Activated CD4-positive, alpha-beta T cell treated with anti-CD3 and anti-CD28 coated beads, Interleukin-2, Interleukin-4, amounts not matched to agents 100 ng/mL and 50 ng/mL, durations not matched to agents 16 hours and 8 hours (primary cell): ENCODE measurements around the gene TMEM74B.
A peak's percentile ranks its signal among the peaks of the same experiment; 100 is the strongest.

Experiments used
- DNase-seq: peaks from one replicate; pipeline ENCODE4 v3.0.0-alpha.2; 2020; ENCODE audit warnings: low spot score

Gene TMEM74B

DNA sequence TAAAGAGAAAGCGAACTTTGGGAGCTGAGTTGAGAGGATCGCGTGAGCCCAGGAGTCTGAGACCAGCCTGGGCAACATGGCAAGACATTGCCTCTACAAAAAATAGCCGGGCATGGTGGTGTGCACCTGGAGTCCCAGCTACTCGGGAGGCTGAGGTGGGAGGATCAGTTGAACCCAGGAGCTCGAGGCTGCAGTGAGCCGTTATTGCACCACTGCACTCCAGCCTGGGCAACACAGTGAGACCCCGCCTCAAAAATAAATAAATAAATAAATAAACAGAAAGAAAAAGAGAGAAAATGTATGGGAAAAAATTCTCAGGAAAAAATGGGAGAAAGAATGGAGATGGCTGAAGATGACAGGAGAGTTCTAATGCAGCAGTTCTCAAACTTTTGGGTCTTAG, 21.0 kb upstream of the TMEM74B start:
- no peak for DNase-seq

GRCh38 chr20:1204576-1204975, 19.8 kb upstream of the TMEM74B start:
- no peak for DNase-seq

GRCh38 chr20:1204113-1204512, 19.3 kb upstream of the TMEM74B start:
- DNase-seq: no peak

- DNase-seq: no peak
Measured at GRCh38 chr20:1203630-1204029, 18.8 kb upstream of the TMEM74B start.

- DNase-seq: no peak
Measured at GRCh38 chr20:1202762-1203504, 18.2 kb upstream of the TMEM74B start, which contains the start of gene C20orf202. TSS of gene C20orf202 (plus strand) at chr20:1203454. CDS start at chr20:1203586, 132 bp downstream.

DNA sequence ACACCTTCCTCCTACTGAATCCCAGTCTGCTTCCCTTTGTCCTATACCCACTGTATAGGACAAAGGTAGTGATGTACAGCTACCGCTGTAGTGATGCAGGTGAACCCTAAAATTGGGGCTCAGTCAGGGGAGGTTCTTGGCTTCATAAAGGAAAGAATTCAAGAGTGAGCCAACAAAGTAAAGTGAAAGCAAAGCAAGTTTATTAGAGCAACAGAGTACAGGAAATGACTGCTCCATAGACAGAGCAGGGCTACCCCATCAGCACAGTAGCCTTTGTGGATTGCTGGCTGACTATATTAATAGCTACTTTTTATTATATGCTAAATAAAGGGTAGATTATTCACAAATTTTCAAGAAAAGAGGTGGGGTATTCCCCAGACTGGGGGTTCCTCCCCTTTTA, 15.2 kb upstream of the TMEM74B start:
- DNase-seq: no peak

GRCh38 chr20:1199212-1199873, 14.6 kb upstream of the TMEM74B start:
- DNase-seq: no peak

DNA sequence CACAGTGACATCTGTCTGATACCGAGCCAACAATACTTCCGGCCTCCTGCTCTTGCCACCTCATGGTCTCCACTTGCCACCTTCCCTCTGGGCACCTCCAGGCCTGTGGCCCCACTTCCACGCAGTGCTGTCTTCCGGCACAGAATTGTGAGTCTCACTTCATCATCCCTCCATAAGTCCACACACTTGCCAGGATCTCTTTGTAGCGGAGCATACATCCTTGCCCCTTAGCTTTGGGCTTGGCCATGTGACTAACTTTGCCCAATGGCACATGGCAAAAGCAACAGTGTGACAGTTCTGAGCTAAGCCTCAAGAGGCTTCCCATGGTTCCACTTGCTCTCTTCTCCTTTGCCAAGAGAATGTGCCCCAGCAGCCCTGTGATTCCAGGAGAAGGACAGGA, 14.0 kb upstream of the TMEM74B start:
- DNase-seq: no peak

- DNase-seq: no peak
Measured at GRCh38 chr20:1197801-1198200, 13.0 kb upstream of the TMEM74B start.

DNA sequence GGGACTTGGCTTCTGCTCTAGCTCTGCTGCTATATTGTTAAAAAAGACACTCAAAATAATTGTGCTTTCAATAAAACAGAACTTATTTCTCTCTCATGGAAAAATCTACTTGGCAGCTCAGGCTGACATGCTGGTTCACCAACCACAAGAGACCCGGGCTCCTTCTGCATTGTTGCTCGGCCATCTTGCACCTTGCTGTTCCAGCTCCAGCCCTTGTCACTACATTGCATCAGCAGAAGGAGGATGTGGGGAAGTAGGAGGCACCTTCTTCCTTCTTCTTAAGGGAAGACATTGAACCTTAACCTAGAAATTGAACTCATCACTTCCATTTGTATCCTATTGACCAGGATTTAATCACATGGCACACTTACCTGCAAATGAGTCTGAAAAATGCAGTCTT, 11.9 kb upstream of the TMEM74B start:
- DNase-seq: no peak

- DNase-seq: no peak
Measured at GRCh38 chr20:1195226-1195625, 10.4 kb upstream of the TMEM74B start.

- DNase-seq: no peak
Measured at GRCh38 chr20:1191299-1191698, 6.5 kb upstream of the TMEM74B start.

DNA sequence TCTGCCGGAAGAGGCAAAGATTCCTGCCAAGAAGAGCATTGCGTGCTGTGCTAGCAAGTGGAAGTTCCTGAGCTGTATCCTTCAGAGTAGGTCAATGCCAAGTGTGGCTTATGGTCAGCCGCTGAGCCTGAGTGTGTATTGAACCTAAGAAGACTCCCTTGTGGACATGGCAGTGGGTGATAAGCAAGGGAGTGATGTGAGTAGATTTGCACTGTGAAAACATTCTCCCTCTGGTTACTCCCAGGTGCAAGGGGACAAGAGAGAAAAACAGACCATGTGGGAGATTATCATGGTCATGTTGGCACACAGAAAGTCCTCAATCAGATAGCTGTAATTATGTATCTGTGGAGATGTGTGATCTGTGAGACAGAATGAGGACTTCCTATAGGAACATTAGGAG, 6.1 kb upstream of the TMEM74B start:
- no peak for DNase-seq

- DNase-seq: no peak
Measured at GRCh38 chr20:1189827-1190226, 5.0 kb upstream of the TMEM74B start.

GRCh38 chr20:1188347-1188746, 3.6 kb upstream of the TMEM74B start:
- no peak for DNase-seq

- DNase-seq: no peak
Measured at GRCh38 chr20:1187605-1188171, 2.9 kb upstream of the TMEM74B start.

DNA sequence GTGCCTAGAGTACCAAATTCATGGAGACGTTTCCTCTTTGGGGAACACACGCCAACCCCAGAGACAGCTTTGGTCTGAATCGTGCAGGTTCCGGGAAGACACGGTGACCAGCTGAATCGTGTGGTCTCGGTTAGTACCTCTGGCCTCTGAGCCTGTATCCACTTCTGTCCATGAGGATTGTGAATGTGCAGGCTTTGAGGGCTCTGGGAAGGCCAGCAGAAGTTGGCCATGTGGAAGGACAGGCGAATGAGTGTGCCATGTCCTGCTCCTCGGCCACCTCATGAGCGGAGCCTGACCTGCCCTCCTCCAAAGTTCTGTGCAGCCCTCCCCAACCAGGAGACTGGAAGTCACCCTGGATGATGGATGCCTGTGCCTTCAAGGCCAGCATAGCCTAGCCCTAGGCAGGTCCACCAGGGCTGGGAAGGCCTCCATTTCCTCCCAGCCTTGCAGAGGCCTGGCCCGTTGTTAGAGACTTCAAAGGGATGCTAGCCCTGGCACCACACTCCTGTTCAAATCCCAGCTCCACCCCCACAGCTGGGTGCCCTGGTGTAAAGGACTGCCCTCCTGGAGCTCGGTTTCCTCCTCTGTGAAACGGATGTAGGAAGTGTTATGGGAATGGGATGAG, 1.7 kb upstream of the TMEM74B start:
- no peak for DNase-seq

- DNase-seq: peak; percentile 58
Measured at GRCh38 chr20:1185790-1186334, 1.1 kb upstream of the TMEM74B start.

DNA sequence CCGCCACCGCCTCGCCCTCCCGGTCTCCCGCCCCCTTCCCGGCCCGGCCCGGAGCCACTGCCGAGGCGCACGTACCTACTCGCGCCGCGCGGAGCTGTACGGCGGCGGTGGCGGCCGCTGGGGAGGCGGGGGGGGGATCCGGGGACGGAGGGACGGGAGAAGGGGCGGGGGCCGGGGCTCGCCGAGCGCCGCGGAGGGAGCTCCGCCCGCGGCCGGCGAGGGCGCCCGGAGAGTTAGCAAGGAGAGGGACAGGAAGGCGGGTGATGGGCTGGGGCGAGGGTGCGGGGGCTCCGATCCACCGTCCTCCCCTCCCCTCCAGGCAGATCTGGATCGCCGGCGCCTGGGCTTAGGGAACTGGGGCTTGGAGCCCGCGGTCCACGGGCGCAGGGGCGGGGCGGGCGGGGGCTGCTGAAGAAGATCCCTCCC, 548 bp upstream of the TMEM74B start:
- no peak for DNase-seq

DNA sequence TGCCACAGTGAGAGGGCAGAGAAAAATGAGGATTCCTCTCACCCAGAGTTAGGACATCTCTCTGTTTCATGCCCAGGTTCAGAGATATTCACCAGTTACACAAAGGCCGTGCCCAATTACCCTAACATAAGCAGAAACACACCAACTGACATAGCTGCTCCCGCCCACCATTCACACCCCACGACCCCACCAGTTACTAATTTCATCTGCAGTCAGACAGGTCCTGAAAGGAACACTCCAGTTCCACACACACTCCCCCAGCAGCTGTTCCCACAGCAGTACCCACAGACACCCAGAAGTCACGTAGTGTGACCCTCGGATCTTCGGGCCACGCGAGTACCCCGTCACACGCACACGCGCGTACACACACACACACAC, 532 bp downstream of the TMEM74B start:
- no peak for DNase-seq

GRCh38 chr20:1183153-1183552, 1.6 kb downstream of the TMEM74B start:
- DNase-seq: no peak

DNA sequence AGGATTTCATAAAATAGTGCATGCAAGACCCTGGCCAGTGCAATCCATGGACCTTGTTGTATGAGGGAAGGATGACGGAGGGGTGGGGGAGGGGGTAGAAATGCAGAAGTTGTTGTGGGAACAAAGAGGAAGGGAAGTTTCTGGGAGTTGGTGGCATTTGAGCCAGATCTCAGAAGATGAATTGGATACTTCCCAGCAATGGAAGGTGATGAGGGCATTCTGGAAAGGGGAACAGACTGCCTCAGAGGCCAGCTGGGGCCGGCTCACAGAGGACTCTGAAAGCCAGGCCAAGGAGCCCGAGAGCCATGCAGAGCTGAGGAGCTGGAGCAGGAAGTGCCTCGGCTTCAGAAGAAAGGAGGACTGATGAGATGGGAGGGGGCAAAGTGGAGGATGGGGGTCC, 2.7 kb downstream of the TMEM74B start:
- no peak for DNase-seq

DNA sequence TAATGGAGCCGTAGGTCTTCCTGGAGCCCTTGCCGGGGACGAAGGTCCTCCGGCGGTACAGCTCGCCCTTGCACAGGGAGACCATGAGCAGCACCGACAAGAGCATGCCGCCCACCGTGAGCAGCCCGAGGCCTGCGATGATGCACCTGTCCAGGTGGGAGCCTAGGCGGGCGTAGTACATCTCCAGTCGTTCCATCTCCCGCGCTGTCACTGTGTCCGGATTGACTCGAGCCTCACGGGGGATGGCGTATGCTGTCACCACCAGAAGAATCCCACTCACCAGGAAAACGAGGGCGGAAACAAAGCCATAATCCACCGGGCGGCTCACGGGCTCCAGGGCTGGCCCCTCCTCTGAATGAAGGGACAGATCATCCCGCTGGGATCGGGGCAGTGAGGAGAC, 3.8 kb downstream of the TMEM74B start:
- DNase-seq: no peak
